GM21528 (cell line): ENCODE results near the gene CMIP.

ENCODE experiments used
- ATAC-seq: cut with Tn5 transposase; IDR thresholded peaks from one replicate; pipeline ENCODE4 v1.9.1; 2021; ENCODE audit warnings: mild to moderate bottlenecking, moderate library complexity; ENCODE audit not compliant: unreplicated experiment, low FRiP score

Gene CMIP

DNA sequence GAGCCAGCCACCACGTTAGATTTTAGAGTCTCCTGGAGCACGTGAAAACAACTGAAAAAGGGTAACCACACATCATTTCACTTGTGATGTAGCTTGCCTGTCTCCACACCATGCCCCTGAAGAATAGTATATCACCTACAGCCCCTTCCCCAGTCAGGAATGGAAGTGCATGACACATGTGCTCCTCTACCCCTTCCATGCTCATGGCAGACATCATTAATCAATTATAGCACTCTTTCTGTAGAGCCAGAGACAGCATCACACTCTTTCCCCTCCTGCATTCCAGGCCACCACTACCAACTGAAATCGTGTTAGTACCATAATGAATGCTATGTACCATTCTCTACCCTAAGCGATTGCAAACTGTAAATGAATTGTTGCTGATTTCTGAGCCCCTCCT is 221.0 kb downstream of the CMIP start:
- no peak for ATAC-seq

DNA sequence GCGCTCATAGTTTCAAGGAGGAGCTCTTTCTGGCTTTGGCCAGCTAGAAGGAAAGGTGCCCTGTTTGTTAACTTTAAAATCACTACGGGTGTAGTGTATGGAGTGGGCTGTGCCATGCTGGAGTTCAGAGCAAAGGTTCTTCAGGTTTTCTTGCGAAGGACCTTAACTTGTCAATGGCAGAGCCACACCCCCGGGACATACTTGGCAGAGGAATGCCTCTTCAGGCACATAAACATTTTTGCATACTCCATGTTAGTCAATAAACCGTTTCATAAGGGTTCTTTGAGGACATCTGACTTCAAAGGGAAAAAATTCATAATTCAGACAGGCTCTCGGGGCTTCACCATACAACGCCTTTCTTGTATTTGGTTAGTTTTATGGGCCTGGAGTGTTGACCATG is 221.5 kb downstream of the CMIP start:
- no peak for ATAC-seq

GRCh38 chr16:81668243-81669097 is 223.9 kb downstream of the CMIP start:
- ATAC-seq, result no peak

DNA sequence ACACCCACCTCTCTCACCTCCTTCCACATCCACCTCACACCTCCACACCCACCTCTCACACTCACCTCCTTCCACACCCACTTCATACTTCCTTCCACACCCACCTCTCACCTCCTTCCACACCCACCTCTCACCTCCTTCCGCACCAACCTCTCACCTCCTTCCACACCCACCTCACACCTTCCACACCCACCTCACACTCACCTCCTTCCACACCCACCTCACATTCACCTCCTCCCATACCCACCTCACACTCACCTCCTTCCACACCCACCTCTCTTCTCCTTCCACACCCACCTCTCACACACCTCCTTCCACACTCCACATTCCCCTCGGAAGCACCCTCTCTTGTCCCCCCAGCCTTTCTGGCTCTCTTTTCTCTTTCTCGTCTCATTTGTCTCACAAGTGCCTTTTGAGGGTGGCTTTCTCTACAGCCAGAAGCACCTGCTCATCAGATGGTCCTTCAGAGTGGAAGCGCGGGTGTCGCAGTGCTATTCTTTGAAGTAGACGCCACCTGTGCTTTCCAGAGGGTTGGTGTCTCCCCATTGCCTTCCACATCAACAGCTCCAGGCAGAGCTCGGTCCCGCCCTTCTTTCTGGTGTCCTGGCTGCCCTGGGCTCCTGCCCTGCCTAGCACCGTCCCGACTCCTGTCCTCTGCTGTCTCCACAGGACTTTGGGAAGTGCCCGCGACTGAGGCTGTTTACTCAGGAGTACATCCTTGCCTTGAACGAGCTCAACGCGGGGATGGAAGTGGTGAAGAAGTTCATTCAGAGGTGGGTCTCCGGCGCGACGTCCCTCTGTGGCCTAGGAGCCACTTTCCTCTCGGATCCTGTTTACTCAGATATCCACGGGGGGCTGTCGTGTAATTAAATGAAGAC is 225.1 kb downstream of the CMIP start:
- ATAC-seq, result no peak

DNA sequence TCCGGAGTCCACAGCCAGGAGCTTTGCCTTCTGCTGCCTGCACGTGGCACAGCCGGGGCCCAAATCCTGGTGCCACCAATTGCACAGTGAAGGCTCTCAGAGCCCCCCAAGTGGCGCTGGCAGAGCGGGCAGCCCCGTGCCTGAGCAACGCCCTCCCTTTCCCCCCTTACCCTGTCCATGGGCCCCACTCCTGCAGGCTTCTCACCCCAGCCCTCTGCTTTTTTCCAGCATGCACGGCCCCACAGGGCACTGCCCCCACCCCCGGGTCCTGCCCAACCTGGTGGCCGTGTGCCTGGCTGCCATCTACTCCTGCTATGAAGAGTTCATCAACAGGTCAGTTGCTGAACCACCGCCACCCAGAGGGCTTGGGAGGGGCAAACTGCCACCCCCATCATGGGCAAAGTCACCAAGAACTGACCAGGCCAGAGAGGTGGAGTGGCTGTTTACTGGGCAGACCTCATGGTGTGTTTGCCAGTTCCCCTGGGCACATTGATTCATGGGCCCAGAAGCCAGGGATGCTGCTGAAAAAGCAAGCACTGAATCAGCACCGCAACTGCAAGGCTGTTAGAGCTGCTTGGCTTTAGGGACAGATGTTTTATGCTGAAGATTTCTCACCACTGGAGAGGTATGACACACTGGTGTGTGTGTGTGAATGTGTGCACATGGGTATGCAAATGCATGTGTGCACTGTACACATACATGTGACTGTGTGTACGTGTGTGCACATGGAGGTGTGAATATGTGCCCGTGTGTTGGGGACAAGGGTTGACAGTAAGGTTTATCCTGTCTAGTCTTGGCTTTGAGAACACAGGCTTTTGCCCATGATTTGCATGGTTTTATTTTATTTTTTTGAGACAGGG is 227.4 kb downstream of the CMIP start:
- no peak for ATAC-seq

- no peak for ATAC-seq
Measured at GRCh38 chr16:81673432-81673831, 228.8 kb downstream of the CMIP start.

- no peak for ATAC-seq
Measured at GRCh38 chr16:81675662-81676061, 231.1 kb downstream of the CMIP start.

DNA sequence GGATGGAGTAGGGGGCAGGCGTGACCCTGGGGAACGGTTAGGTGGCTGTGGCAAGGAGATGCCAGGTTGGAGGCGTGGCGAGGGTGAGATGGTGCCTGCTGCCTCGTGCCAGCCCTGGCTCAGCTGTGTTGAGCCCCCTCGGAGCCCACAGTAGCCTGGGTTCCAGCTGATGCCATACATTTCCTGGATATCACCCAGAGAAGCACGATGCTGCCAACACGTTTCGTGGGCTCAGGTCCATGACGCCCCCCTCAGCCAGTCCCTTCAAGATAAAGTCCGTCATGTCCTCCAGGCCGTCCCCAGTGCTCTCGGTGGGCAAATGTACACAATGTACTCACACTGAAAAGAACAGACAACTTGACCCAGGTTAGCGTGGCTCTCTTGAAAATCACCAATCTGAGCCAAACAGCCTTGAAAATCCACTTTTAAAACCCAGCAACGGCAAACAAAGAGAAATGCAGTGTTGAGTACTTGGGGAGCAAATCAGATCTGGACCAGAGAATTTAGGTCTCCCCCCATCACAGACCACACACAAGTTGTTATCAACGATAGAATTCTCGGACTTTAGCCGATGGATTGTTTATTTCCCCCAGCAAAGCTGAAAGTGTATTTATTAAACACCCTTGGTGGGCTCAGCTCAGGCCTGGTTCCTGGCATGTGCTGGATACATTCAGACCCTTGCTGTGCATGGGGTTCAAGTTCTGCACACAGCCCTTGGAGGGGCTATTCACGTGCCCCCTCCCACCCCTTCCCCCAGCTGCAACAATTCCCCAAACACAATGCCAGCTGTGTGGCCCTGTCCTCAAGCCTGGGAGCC is 231.7 kb downstream of the CMIP start:
- no peak for ATAC-seq

GRCh38 chr16:81676883-81677737 is 232.5 kb downstream of the CMIP start:
- ATAC-seq, result no peak

DNA sequence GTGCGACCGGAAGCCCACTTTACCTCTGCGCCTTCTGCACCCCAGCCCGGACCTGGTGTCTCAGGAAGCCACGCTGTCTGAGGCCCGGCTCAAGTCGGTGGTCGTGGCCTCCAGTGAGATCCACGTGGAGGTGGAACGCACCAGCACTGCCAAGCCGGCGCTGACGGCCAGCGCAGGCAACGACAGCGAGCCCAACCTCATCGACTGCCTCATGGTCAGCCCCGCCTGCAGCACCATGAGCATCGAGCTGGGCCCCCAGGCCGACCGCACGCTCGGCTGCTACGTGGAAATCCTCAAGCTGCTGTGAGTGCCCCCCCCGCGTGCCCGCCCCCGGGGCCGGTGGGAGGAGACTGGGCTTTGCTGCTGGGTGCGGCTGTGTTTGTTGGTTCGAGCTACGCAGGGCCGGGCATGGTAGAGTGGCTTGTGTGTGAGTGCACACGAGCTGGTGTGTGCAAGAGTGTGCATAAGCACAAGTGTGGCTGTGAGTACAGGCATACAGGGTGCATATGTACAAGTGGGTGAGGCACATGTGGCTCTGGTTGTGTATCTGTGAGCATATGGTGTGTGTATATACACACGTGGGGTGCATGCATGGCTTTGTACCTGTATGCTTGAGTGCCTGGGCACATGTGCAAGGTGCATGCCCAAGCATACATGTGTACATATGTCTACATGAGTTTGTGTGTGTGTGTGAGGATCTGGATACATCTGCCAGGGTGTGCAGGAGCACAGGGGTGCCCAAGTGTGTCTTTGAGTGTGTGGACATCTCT is 233.9 kb downstream of the CMIP start:
- ATAC-seq, result no peak

DNA sequence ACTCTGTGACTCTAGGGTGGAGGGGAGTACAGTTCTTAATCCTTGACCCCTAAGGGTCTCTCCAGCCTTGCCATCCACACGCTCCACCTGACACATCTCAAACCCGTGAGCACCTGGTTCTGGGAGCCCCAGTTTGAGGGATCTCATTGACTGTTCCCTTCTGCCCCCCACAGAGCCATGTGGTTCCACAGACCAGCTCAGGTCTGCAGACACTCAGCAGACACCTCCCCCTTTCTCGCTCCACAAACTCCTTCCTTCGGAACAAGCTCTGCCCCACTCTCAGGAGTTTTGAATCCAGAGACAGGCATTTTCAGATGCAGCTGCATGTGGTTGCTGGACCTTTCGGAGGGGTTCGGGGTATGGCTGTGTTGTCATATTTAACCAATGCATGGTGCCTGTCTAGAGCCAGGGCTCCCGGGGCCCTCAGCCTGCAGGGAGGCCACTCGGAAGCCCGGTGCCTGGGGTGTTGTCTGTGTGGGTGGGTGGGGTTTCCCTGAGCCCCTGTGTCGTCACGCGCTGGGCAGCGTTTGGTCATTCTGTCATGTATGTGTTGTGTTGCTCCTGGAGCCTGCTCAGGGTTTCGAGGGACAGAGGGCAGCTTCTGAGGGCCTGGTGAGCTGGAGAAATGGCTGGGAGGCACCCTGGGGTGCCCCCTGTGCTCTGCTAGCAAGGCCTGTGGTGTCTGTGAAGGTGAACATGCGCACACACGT is 235.3 kb downstream of the CMIP start:
- ATAC-seq, result no peak

DNA sequence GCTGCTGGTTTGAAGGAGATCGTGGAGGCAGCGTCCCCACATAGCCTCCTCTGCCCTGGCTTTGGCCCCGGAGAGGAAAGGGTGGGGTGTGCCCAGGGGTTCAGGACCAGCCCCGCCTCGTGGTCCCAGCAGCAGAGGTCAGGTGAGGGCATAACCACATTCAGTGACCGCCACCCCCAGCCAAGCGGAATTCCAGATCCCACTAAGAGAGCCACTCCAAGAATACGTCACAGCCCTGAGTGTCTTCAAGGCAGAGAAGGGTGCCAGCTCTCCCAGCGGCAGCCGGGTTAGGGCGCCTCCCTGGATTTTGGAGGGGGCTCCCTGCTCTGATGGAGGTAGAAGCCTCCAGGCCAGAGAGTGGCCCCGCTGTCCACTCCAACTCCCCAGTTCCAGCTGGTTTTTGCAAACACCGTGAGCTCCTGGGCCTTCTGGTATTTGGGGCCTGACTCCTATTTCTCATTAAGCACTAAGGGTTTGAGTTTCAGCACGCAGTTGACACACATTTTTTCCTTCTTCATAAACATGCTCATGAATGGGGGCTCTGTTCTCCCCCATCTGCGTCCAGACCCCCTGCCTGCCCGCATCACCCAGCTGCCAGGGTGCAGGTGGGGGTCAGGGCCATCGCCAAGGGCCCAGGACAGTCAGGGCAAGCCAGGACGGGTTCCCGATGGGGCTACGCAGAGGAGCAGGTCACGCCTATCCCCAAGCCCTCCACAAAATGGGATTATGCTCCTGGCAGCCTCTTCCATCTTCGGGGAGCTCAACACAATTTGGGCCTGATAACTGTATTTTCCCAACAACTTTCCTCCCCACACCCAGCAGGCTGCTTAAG is 236.1 kb downstream of the CMIP start:
- ATAC-seq, result no peak

DNA sequence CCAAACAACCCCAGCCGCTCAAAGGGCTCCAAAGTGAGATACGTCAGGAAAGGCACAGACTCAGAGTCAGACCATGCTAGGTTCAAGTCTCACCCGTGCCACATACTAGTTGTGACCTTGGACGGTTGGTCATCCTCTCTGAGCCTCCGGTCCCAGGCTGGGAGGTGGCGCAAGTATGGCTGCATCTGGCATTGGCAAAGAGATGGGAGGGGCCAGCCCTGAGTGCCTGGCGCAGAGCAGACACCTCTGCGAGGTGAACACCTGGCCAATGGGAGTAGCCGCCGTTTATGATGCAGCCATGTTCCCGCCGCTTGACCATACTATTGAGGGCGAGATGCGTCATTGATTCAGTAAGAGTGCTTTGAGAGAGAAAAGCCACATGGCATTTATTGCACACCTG is 236.7 kb downstream of the CMIP start:
- ATAC-seq, result no peak

GRCh38 chr16:81684242-81684837 is 239.7 kb downstream of the CMIP start:
- no peak for ATAC-seq

- no peak for ATAC-seq
Measured at GRCh38 chr16:81684901-81685300, 240.3 kb downstream of the CMIP start.

- no peak for ATAC-seq
Measured at GRCh38 chr16:81686391-81687130, 242.0 kb downstream of the CMIP start.
